Effector CD4-positive, alpha-beta T cell (primary cell): Measurements from ENCODE around the gene C12orf56.
"Not testable (repeated sequence)": the region's sequence is repeated elsewhere in the genome, so short reads cannot be mapped to it uniquely, and the experiment has no call there.

Experiments used
- DNase-seq: peaks from one replicate; pipeline ENCODE4 v3.0.0-alpha.2; 2020

The C12orf56 gene

GRCh38 chr12:64225626-64226025 is 164.9 kb downstream of the C12orf56 start:
- no peak for DNase-seq

- DNase-seq, result peak; percentile 83
These were observed 168.4 kb downstream of the C12orf56 start, which contains the start of gene KICS2 for GRCh38 chr12:64222009-64222765. TSS of gene KICS2 (minus strand) at chr12:64222296. CDS start at chr12:64222237, 59 bp downstream.

- DNase-seq, result peak; percentile 42
These were observed 168.9 kb downstream of the C12orf56 start for GRCh38 chr12:64221651-64222008.

- DNase-seq, result no peak
These were observed 170.5 kb downstream of the C12orf56 start for GRCh38 chr12:64220046-64220445.

- no peak for DNase-seq
These were observed 171.4 kb downstream of the C12orf56 start for GRCh38 chr12:64219145-64219544.

GRCh38 chr12:64218597-64218996 is 172.0 kb downstream of the C12orf56 start:
- no peak for DNase-seq

- DNase-seq, result not testable (repeated sequence)
These were observed 172.9 kb downstream of the C12orf56 start for GRCh38 chr12:64217643-64218042.

GRCh38 chr12:64216239-64216638 is 174.3 kb downstream of the C12orf56 start:
- no peak for DNase-seq
